GM18907 (cell line): ENCODE results near the gene UBC.
"Not testable (repeated sequence)": the region's sequence is repeated elsewhere in the genome, so short reads cannot be mapped to it uniquely, and the experiment has no call there.

Source experiments
- ATAC-seq: cut with Tn5 transposase; IDR thresholded peaks from one replicate; pipeline ENCODE4 v1.9.1; 2021; ENCODE audit warnings: mild to moderate bottlenecking, moderate library complexity; ENCODE audit not compliant: unreplicated experiment

The UBC gene

GRCh38 chr12:124884587-124885438 lies 29.6 kb downstream of the UBC start:
- ATAC-seq: peak; percentile 93

GRCh38 chr12:124883263-124884130 lies 31.0 kb downstream of the UBC start:
- ATAC-seq: no peak

- no peak for ATAC-seq
These were observed 33.3 kb downstream of the UBC start for GRCh38 chr12:124881123-124881522.

- not testable (repeated sequence) for ATAC-seq
These were observed 34.1 kb downstream of the UBC start for GRCh38 chr12:124880335-124880734.

- no peak for ATAC-seq
These were observed 35.5 kb downstream of the UBC start for GRCh38 chr12:124878795-124879516.

- ATAC-seq: no peak
These were observed 37.0 kb downstream of the UBC start for GRCh38 chr12:124877423-124877822.

GRCh38 chr12:124876171-124876570 lies 38.3 kb downstream of the UBC start:
- ATAC-seq: no peak

- no peak for ATAC-seq
These were observed 38.7 kb downstream of the UBC start for GRCh38 chr12:124875803-124876132.

GRCh38 chr12:124874988-124875802 lies 39.3 kb downstream of the UBC start:
- ATAC-seq: no peak

- ATAC-seq: no peak
These were observed 40.3 kb downstream of the UBC start for GRCh38 chr12:124874188-124874587.

GRCh38 chr12:124872068-124872719 lies 42.3 kb downstream of the UBC start:
- ATAC-seq: no peak

GRCh38 chr12:124871297-124871696 lies 43.2 kb downstream of the UBC start:
- no peak for ATAC-seq

GRCh38 chr12:124870515-124870914 lies 43.9 kb downstream of the UBC start:
- ATAC-seq: no peak

GRCh38 chr12:124869059-124869665 lies 45.3 kb downstream of the UBC start:
- ATAC-seq: no peak

- ATAC-seq: no peak
These were observed 46.0 kb downstream of the UBC start for GRCh38 chr12:124868252-124869058.

GRCh38 chr12:124867401-124867930 lies 47.0 kb downstream of the UBC start:
- ATAC-seq: no peak

- no peak for ATAC-seq
These were observed 47.5 kb downstream of the UBC start for GRCh38 chr12:124866883-124867400.

- no peak for ATAC-seq
These were observed 48.1 kb downstream of the UBC start for GRCh38 chr12:124866195-124866882.
